OCI-LY1 (cell line): ENCODE results near the gene OVCH1.

Experiments used
- EZH2 ChIP-seq: fragments of 200-600 bp; sonication (generic), shearing (Covaris generic); IDR thresholded peaks from 2 replicates; pipeline ENCODE4 v1.8.0; 2017; ENCODE audit warnings: borderline replicate concordance, mixed run types, mild to moderate bottlenecking, antibody characterized with exemption, low read length, moderate library complexity, mixed read lengths
- TF ChIP-seq, protein P1 (sequence below): fragments of 200-600 bp; sonication (generic), shearing (Covaris generic); IDR thresholded peaks from 2 replicates; pipeline ENCODE4 v1.5.1; 2017; ENCODE audit warnings: mild to moderate bottlenecking, antibody characterized with exemption, low read length, moderate library complexity, mixed read lengths

DNA sequence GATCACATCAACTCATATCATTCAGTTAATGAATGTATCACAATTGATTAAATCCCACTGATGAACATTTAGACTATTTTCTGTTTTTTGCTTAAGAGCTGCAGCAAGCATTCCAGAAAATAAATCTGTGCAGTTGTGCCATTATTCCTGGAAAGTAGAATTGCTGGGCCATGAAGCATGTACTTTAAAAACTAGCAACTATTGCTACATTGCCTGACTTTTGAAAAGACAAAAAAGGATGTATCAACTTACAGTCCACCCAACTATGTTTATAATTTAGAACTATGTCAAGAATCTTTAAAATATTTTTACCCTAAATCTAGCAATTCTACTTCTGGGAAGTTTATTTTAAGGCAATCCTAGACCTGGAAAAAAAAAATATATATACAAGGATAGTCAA, 83.1 kb downstream of the OVCH1 start:
- TF ChIP-seq, protein P1, sequence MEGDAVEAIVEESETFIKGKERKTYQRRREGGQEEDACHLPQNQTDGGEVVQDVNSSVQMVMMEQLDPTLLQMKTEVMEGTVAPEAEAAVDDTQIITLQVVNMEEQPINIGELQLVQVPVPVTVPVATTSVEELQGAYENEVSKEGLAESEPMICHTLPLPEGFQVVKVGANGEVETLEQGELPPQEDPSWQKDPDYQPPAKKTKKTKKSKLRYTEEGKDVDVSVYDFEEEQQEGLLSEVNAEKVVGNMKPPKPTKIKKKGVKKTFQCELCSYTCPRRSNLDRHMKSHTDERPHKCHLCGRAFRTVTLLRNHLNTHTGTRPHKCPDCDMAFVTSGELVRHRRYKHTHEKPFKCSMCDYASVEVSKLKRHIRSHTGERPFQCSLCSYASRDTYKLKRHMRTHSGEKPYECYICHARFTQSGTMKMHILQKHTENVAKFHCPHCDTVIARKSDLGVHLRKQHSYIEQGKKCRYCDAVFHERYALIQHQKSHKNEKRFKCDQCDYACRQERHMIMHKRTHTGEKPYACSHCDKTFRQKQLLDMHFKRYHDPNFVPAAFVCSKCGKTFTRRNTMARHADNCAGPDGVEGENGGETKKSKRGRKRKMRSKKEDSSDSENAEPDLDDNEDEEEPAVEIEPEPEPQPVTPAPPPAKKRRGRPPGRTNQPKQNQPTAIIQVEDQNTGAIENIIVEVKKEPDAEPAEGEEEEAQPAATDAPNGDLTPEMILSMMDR, result no peak
- TF ChIP-seq EZH2, result no peak
